Measurements from ENCODE around the gene NUMBL.
A peak's percentile ranks its signal among the peaks of the same experiment; 100 is the strongest.

The NUMBL gene

GRCh38 chr19:40693150-40693788 is 2.8 kb upstream of the NUMBL start:
- TF ChIP-seq CTCF (IDR thresholded peaks at IDR 0.05; ENCODE audit: insufficient read depth, missing control alignments), result no peak
- no peak for FAIRE-seq
- no peak for DNase-seq (ENCODE audit: insufficient read length, low spot score)

GRCh38 chr19:40692212-40692551 is 1.7 kb upstream of the NUMBL start:
- no peak for FAIRE-seq
- no peak for TF ChIP-seq CTCF (IDR thresholded peaks at IDR 0.05; ENCODE audit: insufficient read depth, missing control alignments)
- no peak for DNase-seq (ENCODE audit: insufficient read length, low spot score)

GRCh38 chr19:40691421-40692211 is 1.2 kb upstream of the NUMBL start:
- DNase-seq (ENCODE audit: insufficient read length, low spot score) (peak; percentile 68), FAIRE-seq (no peak)
- no peak for TF ChIP-seq CTCF (IDR thresholded peaks at IDR 0.05; ENCODE audit: insufficient read depth, missing control alignments)

- TF ChIP-seq CTCF (IDR thresholded peaks at IDR 0.05; ENCODE audit: insufficient read depth, missing control alignments), result no peak
- FAIRE-seq, result no peak
- peak; percentile 77 for DNase-seq (ENCODE audit: insufficient read length, low spot score)
Observed at GRCh38 chr19:40690693-40691420, 406 bp upstream of the NUMBL start.

GRCh38 chr19:40689339-40690049 is 957 bp downstream of the NUMBL start:
- TF ChIP-seq CTCF (IDR thresholded peaks at IDR 0.05; ENCODE audit: insufficient read depth, missing control alignments), result no peak
- DNase-seq (ENCODE audit: insufficient read length, low spot score) (no peak), FAIRE-seq (no peak)

GRCh38 chr19:40688987-40689338 is 1.5 kb downstream of the NUMBL start:
- FAIRE-seq, result no peak

More at GRCh38 chr19:40688987-40689338, 1.5 kb downstream of the NUMBL start:
- DNase-seq (ENCODE audit: insufficient read length, low spot score), result no peak
- no peak for TF ChIP-seq CTCF (IDR thresholded peaks at IDR 0.05; ENCODE audit: insufficient read depth, missing control alignments)

All from D721Med (cell line).